Thyroid gland (tissue), 4 donors: ENCODE data around the gene ANO1. TPM values are rescaled to one million over a fixed set of nuclear protein-coding genes. Genes with fewer than 3 reads are reported as not detected.
"Not testable (repeated sequence)": the region's sequence is repeated elsewhere in the genome, so short reads cannot be mapped to it uniquely, and the experiment has no call there.

Source experiments
- DNase-seq, 2 donors: peaks; one replicate each; pipeline ENCODE4 v3.0.0-alpha.2; 2019
- H3K27ac ChIP-seq, 3 donors: fragments of 200-600 bp; sonication (generic); 1 replicate in 2 of 3; 2 replicates in 1 of 3; pipeline ENCODE4 v1.5.1; 2016 to 2019; ENCODE audit warnings: mild to moderate bottlenecking in 1 of 3, moderate library complexity in 1 of 3
- H3K27me3 ChIP-seq: fragments of 200-600 bp; sonication (generic); one replicate; pipeline ENCODE4 v1.5.1; 2019
- H3K36me3 ChIP-seq, 2 donors: fragments of 200-600 bp; sonication (generic); one replicate each; pipeline ENCODE4 v1.5.1; 2016 to 2019
- H3K4me1 ChIP-seq, 2 donors: fragments of 200-600 bp; sonication (generic); one replicate each; pipeline ENCODE4 v1.5.1; 2017 to 2019
- H3K4me3 ChIP-seq, 3 donors: fragments of 200-600 bp; sonication (generic); replicated peaks in 1 of 3; 1 replicate in 2 of 3; 2 replicates in 1 of 3; pipeline ENCODE4 v1.5.1; 2016; ENCODE audit warnings: mild to moderate bottlenecking in 1 of 3
- H3K9me3 ChIP-seq: fragments of 200-600 bp; sonication (generic); one replicate; pipeline ENCODE4 v1.5.1; 2017
- CTCF ChIP-seq, 6 experiments: fragments of 200-600 bp in 3 of 6; fragments of 450-650 bp in 3 of 6; sonication (generic) in 3 of 6; IDR thresholded peaks; one replicate each; pipeline ENCODE4 v1.5.1; 2016 to 2019; ENCODE audit warnings: antibody characterized with exemption in 6 of 6, mild to moderate bottlenecking in 2 of 6, inconsistent platforms in 1 of 6, moderate library complexity in 1 of 6
- POLR2A ChIP-seq, 2 donors: fragments of 450-650 bp; IDR thresholded peaks; one replicate each; pipeline ENCODE4 v1.6.1; 2017; ENCODE audit warnings: antibody characterized with exemption in 2 of 2, mild to moderate bottlenecking in 2 of 2, moderate library complexity in 1 of 2
- WGBS, 2 donors: methylation state at CpG; one replicate each; pipeline ENCODE4 v1.1.5; 2017; 5-methylcytosine and 5-hydroxymethylcytosine counted together
- intact Hi-C: fragments of 100-400 bp; cut with DNase I; formaldehyde crosslinking; loops from one replicate; pipeline ENCODE4 v1.15.1; 2023
- total RNA-seq, 4 donors: library from RNA; depleted of rRNA; stranded (reverse); fragments of >200 nt; gene quantifications; one replicate each; pipeline ENCODE4 v1.2.3, GENCODE V29; 2016

ANO1 gene
- total RNA-seq, 4 donors from 2014 or later, result 25.8 to 56.2 (median 35.3) TPM

GRCh38 chr11:70200212-70200844 lies 122.2 kb downstream of the ANO1 start:
- 82 to 84% methylated on average over 8 to 10 of the region's 10 CpGs for WGBS, 2 donors
- H3K4me3 ChIP-seq, result no peak overlapping the region
- no peaks in the 10 kb centered on the region for H3K36me3 ChIP-seq
- no peak for DNase-seq
- H3K4me1 ChIP-seq, result peaks cover 12 to 13% of the 10 kb centered on the region in 2 donors
- H3K27ac ChIP-seq, result no peak overlapping the region
- no peaks in the 10 kb centered on the region for H3K9me3 ChIP-seq
- no peaks in the 10 kb centered on the region for H3K27me3 ChIP-seq
- intact Hi-C loops, result loop anchor here (10.0 kb wide), 1 partner anchor 64 kb away; no protein-coding TSS in a partner anchor
- TF ChIP-seq CTCF (IDR thresholded peaks at IDR 0.05), result no peak
- no peak for TF ChIP-seq POLR2A (IDR thresholded peaks at IDR 0.05)

GRCh38 chr11:70201047-70201446 lies 122.9 kb downstream of the ANO1 start:
- H3K4me1 ChIP-seq, result peaks cover 12 to 13% of the 10 kb centered on the region in 2 donors
- intact Hi-C loops, result loop anchor here (10.0 kb wide), 1 partner anchor 64 kb away; no protein-coding TSS in a partner anchor
- not testable (repeated sequence) for DNase-seq, H3K9me3 ChIP-seq, H3K27ac ChIP-seq, H3K4me3 ChIP-seq, H3K27me3 ChIP-seq, H3K36me3 ChIP-seq
- WGBS, 2 donors, result 98 to 100% methylated on average over 3 of the region's 3 CpGs

- WGBS, 2 donors, result 75 to 76% methylated on average over 29 of the region's 29 CpGs
- H3K4me3 ChIP-seq, result peak overlapping the region in 1 of 3 donors; percentile 87
- TF ChIP-seq CTCF (IDR thresholded peaks at IDR 0.05) (no peak), POLR2A (IDR thresholded peaks at IDR 0.05) (no peak)
- H3K36me3 ChIP-seq, result peaks cover 10 to 12% of the 10 kb centered on the region in 2 donors
- intact Hi-C loops, result loop anchor here (10.0 kb wide), 1 partner anchor 63 kb away; no protein-coding TSS in a partner anchor
- DNase-seq, result no peak
- peaks cover 12 to 13% of the 10 kb centered on the region in 2 donors for H3K4me1 ChIP-seq
- H3K27me3 ChIP-seq, result no peaks in the 10 kb centered on the region
- peak overlapping the region in 2 of 3 donors; percentile 92 to 95 for H3K27ac ChIP-seq
- no peaks in the 10 kb centered on the region for H3K9me3 ChIP-seq
Observed at GRCh38 chr11:70201882-70202861, 124.1 kb downstream of the ANO1 start.

- Histone ChIP-seq H3K27ac (peak within 1 kb of the TSS; percentile 92 to 95 (median 94)), H3K4me3 (peak within 1 kb of the TSS; percentile 43 to 96 (median 87)), H3K36me3 (peaks cover 19% of the 10 kb centered on the region in 2 donors), H3K9me3 (no peaks in the 10 kb centered on the region), H3K4me1 (peaks cover 12 to 13% of the 10 kb centered on the region in 2 donors), H3K27me3 (no peaks in the 10 kb centered on the region)
- DNase-seq, result peak; percentile 91 to 92
- peak; percentile 63 to 78 for TF ChIP-seq POLR2A (IDR thresholded peaks at IDR 0.05)
- peak in 1 of 6 experiments; percentile 14 for TF ChIP-seq CTCF (IDR thresholded peaks at IDR 0.05)
- 1% methylated on average over 23 to 24 of the region's 91 CpGs for WGBS, 2 donors
- intact Hi-C loops, result loop anchor here (10.0 kb wide), 1 partner anchor 62 kb away; no protein-coding TSS in a partner anchor
Observed at GRCh38 chr11:70202920-70203750, 125.0 kb downstream of the ANO1 start, which contains the start of gene FADD. FADD (plus strand) TSS chr11:70203296; CDS start chr11:70203460, 164 bp downstream.
